Subcutaneous adipose tissue (tissue), 4 donors: ENCODE measurements around the gene OCA2. TPM values are rescaled to one million over a fixed set of nuclear protein-coding genes. Genes with fewer than 3 reads are reported as not detected.

ENCODE experiments used
- total RNA-seq, 4 donors: library from RNA; depleted of rRNA; stranded (reverse); fragments of >200 nt; gene quantifications; one replicate each; pipeline ENCODE4 v1.1.0, GENCODE V29; 2016
- TF ChIP-seq, protein P1 (sequence below): fragments of 450-650 bp; IDR thresholded peaks from one replicate; pipeline ENCODE4 v1.5.1; 2016; ENCODE audit warnings: low read depth, mild to moderate bottlenecking, control low read depth, antibody characterized with exemption, moderate library complexity

OCA2 gene
- total RNA-seq, 4 donors from 2014 or later: 1.1 TPM; not detected in 3

GRCh38 chr15:27771892-27772291 lies 327.2 kb downstream of the OCA2 start:
- TF ChIP-seq, protein P1, sequence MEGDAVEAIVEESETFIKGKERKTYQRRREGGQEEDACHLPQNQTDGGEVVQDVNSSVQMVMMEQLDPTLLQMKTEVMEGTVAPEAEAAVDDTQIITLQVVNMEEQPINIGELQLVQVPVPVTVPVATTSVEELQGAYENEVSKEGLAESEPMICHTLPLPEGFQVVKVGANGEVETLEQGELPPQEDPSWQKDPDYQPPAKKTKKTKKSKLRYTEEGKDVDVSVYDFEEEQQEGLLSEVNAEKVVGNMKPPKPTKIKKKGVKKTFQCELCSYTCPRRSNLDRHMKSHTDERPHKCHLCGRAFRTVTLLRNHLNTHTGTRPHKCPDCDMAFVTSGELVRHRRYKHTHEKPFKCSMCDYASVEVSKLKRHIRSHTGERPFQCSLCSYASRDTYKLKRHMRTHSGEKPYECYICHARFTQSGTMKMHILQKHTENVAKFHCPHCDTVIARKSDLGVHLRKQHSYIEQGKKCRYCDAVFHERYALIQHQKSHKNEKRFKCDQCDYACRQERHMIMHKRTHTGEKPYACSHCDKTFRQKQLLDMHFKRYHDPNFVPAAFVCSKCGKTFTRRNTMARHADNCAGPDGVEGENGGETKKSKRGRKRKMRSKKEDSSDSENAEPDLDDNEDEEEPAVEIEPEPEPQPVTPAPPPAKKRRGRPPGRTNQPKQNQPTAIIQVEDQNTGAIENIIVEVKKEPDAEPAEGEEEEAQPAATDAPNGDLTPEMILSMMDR: no peak

- TF ChIP-seq, protein P1: no peak
Measured at GRCh38 chr15:27770769-27771554, 328.2 kb downstream of the OCA2 start.

DNA sequence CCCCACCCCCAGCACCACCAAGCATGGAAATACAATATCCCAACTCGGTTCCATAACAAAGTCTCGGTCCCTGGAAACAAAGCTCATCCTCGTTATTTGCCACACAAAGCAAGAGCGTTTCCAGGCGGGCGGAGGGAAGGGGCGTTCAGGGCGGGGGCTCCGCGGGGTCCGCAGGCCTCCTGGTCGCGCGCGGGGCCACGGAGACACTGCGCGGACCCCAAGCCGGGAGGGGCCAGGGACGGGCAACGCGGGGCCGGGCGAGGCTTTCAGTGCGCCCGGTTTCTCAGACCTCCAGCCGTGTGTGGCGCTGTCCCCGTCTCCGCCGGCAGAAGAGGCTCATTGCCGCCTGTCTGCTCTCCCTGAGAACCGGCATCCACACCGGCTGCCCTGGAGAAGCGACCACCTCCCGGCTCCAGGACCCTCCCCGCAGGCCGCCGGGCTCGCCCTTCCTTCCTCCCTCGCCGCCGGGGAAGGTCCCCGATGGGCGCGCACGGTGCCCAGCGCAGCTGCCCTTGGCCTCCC lies 329.0 kb downstream of the OCA2 start:
- TF ChIP-seq, protein P1: no peak

- TF ChIP-seq, protein P1: no peak
Measured at GRCh38 chr15:27769652-27770051, 329.5 kb downstream of the OCA2 start.

- TF ChIP-seq, protein P1: no peak
Measured at GRCh38 chr15:27768732-27769475, 330.2 kb downstream of the OCA2 start.

- TF ChIP-seq, protein P1: no peak
Measured at GRCh38 chr15:27767918-27768640, 331.0 kb downstream of the OCA2 start.

GRCh38 chr15:27764339-27764738 lies 334.8 kb downstream of the OCA2 start:
- TF ChIP-seq, protein P1: no peak
